Measurements from ENCODE around the gene DYNC2LI1. TPM values are rescaled to one million over a fixed set of nuclear protein-coding genes. Genes with fewer than 3 reads are reported as not detected.

DYNC2LI1 gene
- total RNA-seq, 4 donors from 2014 or later = 13.6 to 20.4 (median 17.7) TPM

GRCh38 chr2:43764086-43764705 is 9.6 kb upstream of the DYNC2LI1 start:
- no peak overlapping the region for H3K4me3 ChIP-seq (ENCODE audit: low read depth, poor library complexity, severe bottlenecking)
- WGBS, 2 donors = 42 to 56% methylated on average over 1 of the region's 1 CpG
- intact Hi-C loops (cut with DNase I; ENCODE audit: low total_unique reads) = no loop called here
- TF ChIP-seq POLR2A (IDR thresholded peaks at IDR 0.05) (no peak), CTCF (IDR thresholded peaks at IDR 0.05) (no peak)
- no peak for DNase-seq (ENCODE audit: low spot score in 2 of 2)

- TF ChIP-seq POLR2A (IDR thresholded peaks at IDR 0.05) = no peak
- no peak for TF ChIP-seq CTCF (IDR thresholded peaks at IDR 0.05)
- intact Hi-C loops (cut with DNase I; ENCODE audit: low total_unique reads) = loop anchor here (5.0 kb wide), 1 partner anchor 319 kb away; no protein-coding TSS in a partner anchor
- DNase-seq (ENCODE audit: low spot score in 2 of 2) = no peak
- WGBS, 2 donors = 75% methylated on average over 4 of the region's 4 CpGs
- H3K4me3 ChIP-seq (ENCODE audit: low read depth, poor library complexity, severe bottlenecking) = no peak overlapping the region
These were observed 7.8 kb upstream of the DYNC2LI1 start for GRCh38 chr2:43766006-43766405.

GRCh38 chr2:43774617-43775016 is 778 bp downstream of the DYNC2LI1 start:
- DNase-seq (ENCODE audit: low spot score in 2 of 2) = no peak
- TF ChIP-seq CTCF (IDR thresholded peaks at IDR 0.05) = no peak
- no peak for TF ChIP-seq POLR2A (IDR thresholded peaks at IDR 0.05)
- peak overlapping the region; percentile 71 for H3K4me3 ChIP-seq (ENCODE audit: low read depth, poor library complexity, severe bottlenecking)
- 22 to 25% methylated on average over 7 of the region's 7 CpGs for WGBS, 2 donors
- intact Hi-C loops (cut with DNase I; ENCODE audit: low total_unique reads) = no loop called here

GRCh38 chr2:43776324-43776723 is 2.5 kb downstream of the DYNC2LI1 start:
- no peak overlapping the region for H3K4me3 ChIP-seq (ENCODE audit: low read depth, poor library complexity, severe bottlenecking)
- TF ChIP-seq CTCF (IDR thresholded peaks at IDR 0.05) = no peak
- TF ChIP-seq POLR2A (IDR thresholded peaks at IDR 0.05) = no peak
- intact Hi-C loops (cut with DNase I; ENCODE audit: low total_unique reads) = no loop called here
- WGBS, 2 donors = 88 to 89% methylated on average over 1 of the region's 1 CpG
- DNase-seq (ENCODE audit: low spot score in 2 of 2) = no peak

- 96 to 97% methylated on average over 8 of the region's 8 CpGs for WGBS, 2 donors
- no peak overlapping the region for H3K4me3 ChIP-seq (ENCODE audit: low read depth, poor library complexity, severe bottlenecking)
- DNase-seq (ENCODE audit: low spot score in 2 of 2) = no peak
- intact Hi-C loops (cut with DNase I; ENCODE audit: low total_unique reads) = no loop called here
- TF ChIP-seq POLR2A (IDR thresholded peaks at IDR 0.05) (no peak), CTCF (IDR thresholded peaks at IDR 0.05) (no peak)
These were observed 3.6 kb downstream of the DYNC2LI1 start for GRCh38 chr2:43777306-43777926.
